Measurements from ENCODE around the gene EIF4E.

- TF ChIP-seq CTCF (conservative IDR thresholded peaks at IDR 0.05; ENCODE audit: low read depth, low read length): no peak
- no peak for TF ChIP-seq EZH2 (IDR thresholded peaks at IDR 0.05; ENCODE audit: borderline replicate concordance, low read depth, low read length, poor library complexity, severe bottlenecking)
Measured at GRCh38 chr4:98908703-98909262, 20.1 kb downstream of the EIF4E start.
